Vagina (tissue), 2 donors: ENCODE results near the gene REG1A.

Experiments used
- CTCF ChIP-seq, 3 experiments: fragments of 450-650 bp in 2 of 3; fragments of 200-600 bp in 1 of 3; sonication (generic) in 1 of 3; IDR thresholded peaks; one replicate each; pipeline ENCODE4 v1.5.1; 2017 to 2019; ENCODE audit warnings: antibody characterized with exemption in 3 of 3, mild to moderate bottlenecking in 2 of 3, moderate library complexity in 2 of 3
- POLR2A ChIP-seq, 2 donors: fragments of 450-650 bp; IDR thresholded peaks; one replicate each; pipeline ENCODE4 v1.6.1; 2017; ENCODE audit warnings: antibody characterized with exemption in 2 of 2, mild to moderate bottlenecking in 2 of 2, moderate library complexity in 2 of 2
- POLR2AphosphoS5 ChIP-seq, 2 donors: sonication (generic); formaldehyde crosslinking; IDR thresholded peaks; one replicate each; pipeline ENCODE4 v1.9.0; 2017; ENCODE audit warnings: antibody characterized with exemption in 2 of 2, mild to moderate bottlenecking in 2 of 2, low read depth in 1 of 2; ENCODE audit not compliant: insufficient read depth in 1 of 2

GRCh38 chr2:79129804-79130203 is 9.5 kb downstream of the REG1A start:
- no peak for TF ChIP-seq CTCF (IDR thresholded peaks at IDR 0.05)
- no peak for TF ChIP-seq POLR2AphosphoS5 (IDR thresholded peaks at IDR 0.05; ENCODE audit: insufficient read depth in 1 of 2, low read depth in 1 of 2)
- TF ChIP-seq POLR2A (IDR thresholded peaks at IDR 0.05) = no peak
